Endothelial cell of umbilical vein (primary cell): Measurements from ENCODE around the gene RUFY3. TPM values are rescaled to one million over a fixed set of nuclear protein-coding genes. Genes with fewer than 3 reads are reported as not detected.

Experiments used
- BruUV-seq: library from RNA; stranded (reverse); fragments of 400-500 nt; replicated peaks from 2 replicates; lab custom pipeline; 2021; lab: Mats Ljungman, UMichigan
- CTCF ChIA-PET: fragments of 300-600, 350-600 bp; sonication (Branson Sonifier 250); formaldehyde crosslinking; loops from one replicate; lab custom pipeline; 2021; ENCODE audit warnings: antibody characterized with exemption, inconsistent platforms; lab: Charles Lee
- POLR2A ChIA-PET: fragments of 300-600, 350-600 bp; sonication (Branson Sonifier 250); formaldehyde crosslinking; loops from one replicate; lab custom pipeline; 2021; ENCODE audit warnings: antibody characterized with exemption, inconsistent platforms; lab: Charles Lee
- DNase-seq: peaks from one replicate; pipeline ENCODE4 v3.0.0-alpha.2; 2011; ENCODE audit warnings: low read depth, low spot score
- FAIRE-seq: peaks from 2 replicates; lab custom pipeline; 2011; peaks lifted over from hg19 to GRCh38; lab: Jason Lieb, UNC
- H2AFZ ChIP-seq: 2 replicates; pipeline ENCODE4 v1.6.0; 2012; ENCODE audit warnings: low read depth, low read length, control low read depth, inconsistent platforms
- H3K27ac ChIP-seq: 2 replicates; pipeline ENCODE4 v1.5.1; 2011; ENCODE audit warnings: low read depth, mild to moderate bottlenecking, control low read depth, low read length, moderate library complexity; ENCODE audit not compliant: insufficient read depth
- H3K27me3 ChIP-seq, 2 experiments: 2 replicates each; pipeline versions ENCODE4 v1.6.0 to v1.6.1; 2011; ENCODE audit warnings: low read length in 2 of 2, mixed read lengths in 1 of 2; ENCODE audit not compliant: control insufficient read depth in 2 of 2, insufficient read depth in 2 of 2
- H3K36me3 ChIP-seq, 2 experiments: 2 replicates in 1 of 2; 3 replicates in 1 of 2; pipeline ENCODE4 v1.5.1; 2011; ENCODE audit warnings: low read length in 2 of 2, mild to moderate bottlenecking in 1 of 2, moderate library complexity in 1 of 2; ENCODE audit not compliant: control insufficient read depth in 2 of 2, insufficient read depth in 2 of 2; ENCODE audit errors: extremely low read depth in 1 of 2
- H3K4me1 ChIP-seq: 3 replicates; pipeline ENCODE4 v1.5.1; 2011; ENCODE audit warnings: mild to moderate bottlenecking, low read length; ENCODE audit not compliant: control insufficient read depth, insufficient read depth; ENCODE audit errors: extremely low read depth
- H3K4me2 ChIP-seq: 2 replicates; pipeline ENCODE4 v1.6.1; 2011; ENCODE audit warnings: low read length, control low read depth, mixed read lengths; ENCODE audit not compliant: insufficient read depth
- H3K4me3 ChIP-seq, 3 experiments: fragments of 200-600 bp in 1 of 3; sonication (generic), shearing (Covaris generic) in 1 of 3; replicated peaks in 1 of 3; 2 replicates each; pipeline ENCODE4 v1.5.1; 2011 to 2016; ENCODE audit warnings: control low read depth in 3 of 3, low read length in 3 of 3, mild to moderate bottlenecking in 2 of 3, inconsistent platforms in 1 of 3, low read depth in 1 of 3, moderate library complexity in 1 of 3; ENCODE audit not compliant: insufficient read depth in 1 of 3
- H3K79me2 ChIP-seq: 2 replicates; pipeline ENCODE4 v1.6.0; 2012; ENCODE audit warnings: low read length, inconsistent platforms; ENCODE audit not compliant: control insufficient read depth, insufficient read depth
- H3K9ac ChIP-seq: replicated peaks from 2 replicates; pipeline ENCODE3; 2011; ENCODE audit warnings: low read length, control low read depth; ENCODE audit not compliant: insufficient read depth; ENCODE audit errors: extremely low read depth
- H3K9me1 ChIP-seq: replicated peaks from 3 replicates; pipeline ENCODE4 v1.6.0; 2011; ENCODE audit warnings: mild to moderate bottlenecking, low read length; ENCODE audit not compliant: control insufficient read depth, insufficient read depth; ENCODE audit errors: extremely low read depth
- H3K9me3 ChIP-seq: replicated peaks from 2 replicates; pipeline ENCODE4 v1.5.1; 2012; ENCODE audit warnings: low read length, inconsistent platforms; ENCODE audit not compliant: control insufficient read depth, insufficient read depth
- H4K20me1 ChIP-seq: replicated peaks from 2 replicates; pipeline ENCODE3; 2011; ENCODE audit warnings: mild to moderate bottlenecking, low read length; ENCODE audit not compliant: control insufficient read depth, insufficient read depth; ENCODE audit errors: extremely low read depth
- CTCF ChIP-seq, 2 donors: IDR thresholded peaks; 1 replicate in 1 of 2; 2 replicates in 1 of 2; pipeline ENCODE4 v1.5.1; 2011; ENCODE audit warnings: low read length in 2 of 2, mild to moderate bottlenecking in 2 of 2, moderate library complexity in 2 of 2, control low read depth in 1 of 2, inconsistent platforms in 1 of 2, low read depth in 1 of 2; ENCODE audit not compliant: insufficient read depth in 1 of 2; ENCODE audit errors: extremely low read depth in 1 of 2
- FOS ChIP-seq: IDR thresholded peaks from 2 replicates; pipeline ENCODE4 v1.6.1; 2011; ENCODE audit warnings: mild to moderate bottlenecking, low read length, moderate library complexity, borderline replicate concordance; ENCODE audit not compliant: insufficient read depth
- JUN ChIP-seq: IDR thresholded peaks from 2 replicates; pipeline ENCODE4 v1.6.1; 2011; ENCODE audit warnings: borderline replicate concordance, low read depth; ENCODE audit not compliant: insufficient read length, insufficient read depth
- MAX ChIP-seq: IDR thresholded peaks from 2 replicates; pipeline ENCODE4 v1.6.1; 2011; ENCODE audit not compliant: insufficient read depth, insufficient read length
- MYC ChIP-seq: IDR thresholded peaks from one replicate; pipeline ENCODE4 v1.6.1; 2011; ENCODE audit warnings: mild to moderate bottlenecking, low read depth, low read length
- POLR2AphosphoS5 ChIP-seq: IDR thresholded peaks from 2 replicates; pipeline ENCODE4 v1.6.1; 2012; ENCODE audit warnings: low read depth, mild to moderate bottlenecking, control low read depth, low read length, moderate library complexity; ENCODE audit not compliant: insufficient read depth
- dilution Hi-C: fragments of 300-500 bp; cut with MboI; formaldehyde crosslinking; loops from one replicate; pipeline ENCODE4 v1.15.0; 2019; ENCODE audit warnings: low sequenced_read_pairs; ENCODE audit not compliant: extremely low pct_ligation_motif_present
- intact Hi-C: fragments of 100-400 bp; cut with micrococcal nuclease; formaldehyde crosslinking; loops from one replicate; pipeline ENCODE4 v1.10.0; 2022
- polyA plus RNA-seq, 4 experiments: library from polyadenylated mRNA; depleted of rRNA in 3 of 4; stranded (reverse) in 3 of 4; unstranded in 1 of 4; fragments of >200 nt; gene quantifications; 2 replicates each; pipeline versions ENCODE4 v1.2.1 to v1.2.3, GENCODE V29; 2011 to 2012; ENCODE audit warnings: missing spikeins in 1 of 4
- total RNA-seq: library from RNA; stranded (reverse); gene quantifications from 2 replicates; pipeline ENCODE4 v1.2.3, GENCODE V29; 2021

The RUFY3 gene
- total and polyA plus RNA-seq, 2 donors (not counting 3 experiments of a cell fraction or from before 2014, with no cell fraction given): 10.0 to 52.8 TPM

- intact Hi-C loops: no loop called here
- DNase-seq (no peak), FAIRE-seq (no peak)
- Histone ChIP-seq H3K9me1 (no peaks in the 10 kb centered on the region), H3K27me3 (no peaks in the 10 kb centered on the region), H3K27ac (no peak overlapping the region), H3K4me2 (no peak overlapping the region), H3K36me3 (peaks cover 21 to 34% of the 10 kb centered on the region in 2 experiments), H2AFZ (no peak overlapping the region), H3K4me1 (peaks cover 5% of the 10 kb centered on the region), H3K4me3 (no peak overlapping the region), H3K9ac (no peak overlapping the region), H3K79me2 (peaks cover 8% of the 10 kb centered on the region), H3K9me3 (no peaks in the 10 kb centered on the region), H4K20me1 (peaks cover 2% of the 10 kb centered on the region)
- CTCF ChIA-PET: interaction anchor here (1.0 kb wide), 1 partner anchor 181 kb away, joined by 3 read pairs; no protein-coding TSS in a partner anchor
- POLR2A ChIA-PET: no interaction called here
- BruUV-seq: no TSS peak
- dilution Hi-C loops: no loop called here
- no peak for TF ChIP-seq MAX
- TF ChIP-seq FOS: no peak
- TF ChIP-seq JUN: no peak
These were observed 107.7 kb downstream of the RUFY3 start for GRCh38 chr4:70829492-70829891.

- dilution Hi-C loops (no loop called here), intact Hi-C loops (no loop called here)
- Histone ChIP-seq H3K27me3 (no peaks in the 10 kb centered on the region), H3K9ac (no peak overlapping the region), H3K4me1 (peaks cover 5% of the 10 kb centered on the region), H3K36me3 (peaks cover 21 to 30% of the 10 kb centered on the region in 2 experiments), H4K20me1 (peaks cover 2% of the 10 kb centered on the region), H3K79me2 (peaks cover 13% of the 10 kb centered on the region), H2AFZ (no peak overlapping the region), H3K27ac (no peak overlapping the region), H3K9me3 (no peaks in the 10 kb centered on the region), H3K4me3 (no peak overlapping the region), H3K9me1 (no peaks in the 10 kb centered on the region), H3K4me2 (no peak overlapping the region)
- POLR2A ChIA-PET: no interaction called here
- FAIRE-seq (no peak), DNase-seq (no peak)
- TF ChIP-seq JUN (no peak), POLR2AphosphoS5 (no peak), MYC (no peak), CTCF (IDR thresholded peaks at IDR 0.05; ENCODE audit: extremely low read depth in 1 of 2, insufficient read depth in 1 of 2, low read depth in 1 of 2, low read length in 2 of 2) (no peak)
- BruUV-seq: no TSS peak
- CTCF ChIA-PET: interaction anchor here (1.0 kb wide), 1 partner anchor 180 kb away, joined by 3 read pairs; no protein-coding TSS in a partner anchor
These were observed 108.3 kb downstream of the RUFY3 start for GRCh38 chr4:70830054-70830453.
